Right cardiac atrium (tissue), 5 donors: ENCODE data around the gene C1QTNF3. TPM values are rescaled to one million over a fixed set of nuclear protein-coding genes. Genes with fewer than 3 reads are reported as not detected.
A peak's percentile ranks its signal among the peaks of the same experiment; 100 is the strongest.
"Not testable (repeated sequence)": the region's sequence is repeated elsewhere in the genome, so short reads cannot be mapped to it uniquely, and the experiment has no call there.

Experiments used
- ATAC-seq, 2 donors: fragments of 200-7000 bp; cut with Tn5 transposase; one replicate each; pipeline versions ENCODE4 v1.8.0 to v1.9.1; 2020; ENCODE audit warnings: moderate library complexity in 2 of 2, mild to moderate bottlenecking in 1 of 2
- DNase-seq, 3 donors: peaks; one replicate each; pipeline ENCODE4 v3.0.0-alpha.2; 2020
- H3K27ac ChIP-seq: one replicate; pipeline ENCODE4 v1.5.1; 2013; ENCODE audit warnings: mild to moderate bottlenecking, low read length, control low read depth, moderate library complexity
- H3K27me3 ChIP-seq: one replicate; pipeline ENCODE4 v1.6.1; 2013; ENCODE audit not compliant: control insufficient read depth, insufficient read depth
- H3K4me1 ChIP-seq: one replicate; pipeline ENCODE4 v1.6.1; 2013; ENCODE audit warnings: low read length; ENCODE audit not compliant: control insufficient read depth, insufficient read depth
- H3K4me3 ChIP-seq: one replicate; pipeline ENCODE4 v1.5.1; 2013; ENCODE audit warnings: low read length, control low read depth
- H3K9me3 ChIP-seq: one replicate; pipeline ENCODE4 v1.6.1; 2013; ENCODE audit warnings: low read length; ENCODE audit not compliant: control insufficient read depth
- WGBS: extraction: QIAGEN DNeasy Blood & Tissue Kit; methylation state at CpG from one replicate; pipeline ENCODE4 v1.1.7; 2013; 5-methylcytosine and 5-hydroxymethylcytosine counted together
- intact Hi-C, 4 donors: fragments of 100-400 bp; cut with DNase I; formaldehyde crosslinking; loops; one replicate each; pipeline versions ENCODE4 v1.11.0 to v1.14.0; 2022 to 2023
- long read RNA-seq, 4 donors: library from polyadenylated mRNA; unstranded; transcript quantifications; one replicate each; pipeline ENCODE4 v2.0.0, GENCODE V29; 2020 to 2021
- polyA plus RNA-seq: library from polyadenylated mRNA; stranded (reverse); fragments of 200-250 nt; gene quantifications from one replicate; pipeline ENCODE4 v1.2.3, GENCODE V29; 2013
- total RNA-seq, 4 donors: library from RNA; stranded (reverse); fragmentation: NEBNext Ultra II Directional; extraction: Animal tissue kit (Norgen Biotek cat#: 25700); gene quantifications; one replicate each; pipeline ENCODE4 v1.2.1, GENCODE V29; 2021
- donor health status: healthy with polysubstance abuse.
- donor health status: DM: no; HTN: yes; CAD: no.
- donor health status: DM: no; HTN: no; CAD: no.
- donor health status: DM: no; HTN: yes; CAD: no; lungs with severe emphysema.
- donor health status: DM: yes; HTN: yes; CAD: no.

C1QTNF3 gene, protein sequence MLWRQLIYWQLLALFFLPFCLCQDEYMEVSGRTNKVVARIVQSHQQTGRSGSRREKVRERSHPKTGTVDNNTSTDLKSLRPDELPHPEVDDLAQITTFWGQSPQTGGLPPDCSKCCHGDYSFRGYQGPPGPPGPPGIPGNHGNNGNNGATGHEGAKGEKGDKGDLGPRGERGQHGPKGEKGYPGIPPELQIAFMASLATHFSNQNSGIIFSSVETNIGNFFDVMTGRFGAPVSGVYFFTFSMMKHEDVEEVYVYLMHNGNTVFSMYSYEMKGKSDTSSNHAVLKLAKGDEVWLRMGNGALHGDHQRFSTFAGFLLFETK
- total RNA-seq = 1 to 10 TPM; 1.5 to 3.3 (median 2.3) TPM
- polyA plus RNA-seq = 4.3 TPM
- long read RNA-seq, donor 1, partial matches to known transcripts = 1 of 4 reads
- long read RNA-seq, donor 1, other reads (novel, unspliced or antisense) = 0 of 4 reads
- long read RNA-seq, donor 2, partial matches to known transcripts = 0 of 1 reads
- long read RNA-seq, donor 2, other reads (novel, unspliced or antisense) = 0 of 1 reads
- long read RNA-seq, donor 3, transcript C1QTNF3-202 (6 exons, 2,802 nt) = major isoform, 11 of 15 reads
- long read RNA-seq, donor 3, partial matches to known transcripts = 0 of 15 reads
- long read RNA-seq, donor 3, other reads (novel, unspliced or antisense) = 0 of 15 reads
- long read RNA-seq, donor 4, partial matches to known transcripts = 1 of 2 reads
- long read RNA-seq, donor 4, other reads (novel, unspliced or antisense) = 0 of 2 reads

DNA sequence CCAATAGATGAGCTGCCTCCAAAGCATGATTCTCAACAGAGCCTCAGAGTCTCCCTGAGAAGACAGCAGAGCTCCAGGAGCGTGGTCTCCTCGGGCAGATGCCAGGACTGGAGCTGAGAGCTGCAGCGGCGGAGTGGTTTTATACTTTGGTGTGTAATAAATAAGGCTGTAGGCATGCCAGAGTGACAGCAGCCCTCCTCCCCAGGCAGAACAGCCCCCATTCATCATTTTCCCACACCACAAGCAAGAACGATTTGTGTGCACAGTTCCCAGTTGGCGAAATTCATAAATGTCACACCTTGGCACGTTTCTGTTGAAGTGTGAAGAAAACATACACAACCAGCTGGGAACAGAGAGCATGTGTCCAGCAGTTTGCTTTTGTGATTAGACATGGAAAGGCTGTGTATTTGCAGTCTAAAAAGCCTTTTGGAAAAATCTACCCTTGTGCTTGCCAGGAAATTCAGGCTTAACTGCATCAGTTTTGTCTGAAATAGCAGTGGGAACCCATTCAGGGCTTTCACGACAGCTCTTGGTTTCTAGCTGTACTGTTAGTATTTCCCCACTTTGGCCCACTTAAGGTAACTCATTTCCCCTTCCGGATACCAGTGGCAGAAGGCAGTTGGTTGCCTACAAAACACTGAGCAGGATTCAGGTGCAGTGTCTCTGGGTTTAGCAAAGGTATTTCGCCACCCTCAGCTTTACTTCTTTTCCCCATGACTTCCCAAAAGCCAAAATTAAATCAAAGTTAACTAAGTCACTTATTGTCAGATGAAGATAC lies at the start of gene C1QTNF3:
C1QTNF3 (minus strand) TSS at position 115 of the 778 bp plus-strand sequence; CDS start at position 27, 88 bp downstream.
- intact Hi-C loops = no loop called here

DNA sequence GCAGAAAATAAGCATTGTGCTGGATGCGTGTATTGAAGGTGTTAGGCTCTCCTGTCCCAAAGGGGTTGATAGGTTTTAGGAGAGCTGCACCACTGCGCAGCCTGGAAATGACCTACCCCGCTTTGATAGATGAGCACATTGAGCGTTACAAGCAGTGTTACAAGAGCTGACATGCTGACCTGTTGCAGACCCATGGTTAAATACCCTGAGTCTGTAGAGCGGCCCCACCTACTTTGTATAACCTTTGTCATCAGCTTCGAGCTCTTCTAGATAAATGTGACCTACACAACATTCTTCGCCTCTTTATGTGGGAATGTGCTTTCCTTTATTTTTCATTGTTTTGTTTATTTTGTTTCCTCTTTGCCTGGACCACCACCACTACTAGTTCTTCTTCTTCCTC lies 48.0 kb upstream of the C1QTNF3 start:
- WGBS = 92% methylated on average over 7 of the region's 7 CpGs
- intact Hi-C loops, DNase-seq, ATAC-seq, H3K4me1 ChIP-seq, H3K9me3 ChIP-seq, H3K27ac ChIP-seq, H3K4me3 ChIP-seq, H3K27me3 ChIP-seq: not testable (repeated sequence)

More for the DNA sequence above, at the start of gene C1QTNF3:
- whole genome bisulfite sequencing = 35% methylated on average over 10 of the region's 10 CpGs
- H3K27ac ChIP-seq = no peak within 1 kb of the TSS
- H3K4me1 ChIP-seq = peaks cover 12% of the 10 kb centered on the region
- ATAC-seq (peak; percentile 57 to 64), DNase-seq (peak in 2 of 3 donors; percentile 51 to 61)
- no peaks in the 10 kb centered on the region for H3K9me3 ChIP-seq
- H3K4me3 ChIP-seq = no peak within 1 kb of the TSS
- H3K27me3 ChIP-seq = no peaks in the 10 kb centered on the region

DNA sequence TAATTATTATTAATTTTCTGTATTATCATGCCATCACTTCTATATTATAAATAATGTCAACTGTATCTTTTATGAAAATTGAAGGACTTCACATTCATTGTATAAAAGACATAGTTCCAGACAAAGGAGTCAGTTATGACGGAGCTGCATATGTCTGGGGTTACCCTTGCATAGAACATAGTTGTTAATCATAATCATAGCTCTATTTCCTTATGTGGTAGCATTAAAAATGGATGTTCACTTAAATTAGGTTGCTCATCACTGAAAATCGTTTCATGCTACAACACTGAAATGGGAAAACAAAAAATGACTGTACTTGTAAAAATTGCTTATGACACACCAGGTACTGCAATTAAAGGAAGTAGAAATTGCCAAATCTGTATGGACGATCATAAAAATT lies 46.8 kb upstream of the C1QTNF3 start:
- H3K4me3 ChIP-seq, H3K4me1 ChIP-seq, DNase-seq, ATAC-seq, H3K9me3 ChIP-seq, intact Hi-C loops, H3K27me3 ChIP-seq, H3K27ac ChIP-seq: not testable (repeated sequence)
- WGBS = 87% methylated on average over 2 of the region's 3 CpGs

DNA sequence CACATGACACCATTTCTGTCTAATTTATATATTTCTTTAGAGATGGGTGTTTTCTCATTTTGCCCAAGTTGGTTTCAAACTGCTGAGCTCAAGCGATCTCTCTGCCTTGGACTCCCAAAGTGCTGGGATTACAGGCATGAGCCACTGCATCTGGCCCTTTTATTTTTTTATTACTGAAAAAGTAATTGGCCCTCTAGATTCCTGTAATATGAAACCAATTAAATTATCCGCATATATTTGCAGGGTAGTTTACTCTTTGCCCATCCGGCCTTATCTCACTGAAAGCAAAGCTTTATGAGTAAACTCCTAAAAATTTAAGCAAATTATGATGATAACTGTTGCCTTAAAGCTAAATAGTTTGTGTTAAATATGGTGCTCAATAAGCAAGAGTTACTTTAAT lies 44.7 kb upstream of the C1QTNF3 start:
- H3K4me1 ChIP-seq, H3K27me3 ChIP-seq, H3K4me3 ChIP-seq, H3K27ac ChIP-seq, ATAC-seq, H3K9me3 ChIP-seq, intact Hi-C loops, DNase-seq: not testable (repeated sequence)
- WGBS = 93% methylated on average over 2 of the region's 3 CpGs

DNA sequence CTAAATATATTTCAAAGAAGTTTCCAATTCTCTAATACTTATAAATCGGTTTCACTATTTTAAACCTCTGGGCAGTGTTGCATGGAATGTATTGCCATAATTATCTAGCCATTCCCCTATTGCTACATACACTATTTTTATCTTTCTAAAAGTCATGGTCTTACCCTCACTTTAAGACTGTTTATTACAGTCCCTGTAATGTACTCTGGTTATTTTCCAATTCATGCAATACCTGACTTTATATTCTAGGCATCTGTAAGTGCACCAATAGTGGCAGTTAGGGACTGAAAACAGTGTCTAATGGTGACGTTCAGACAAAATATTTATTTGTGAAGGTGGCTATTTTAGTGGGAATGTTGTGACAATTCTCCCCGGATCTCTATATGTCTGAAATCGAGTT lies 40.9 kb upstream of the C1QTNF3 start:
- DNase-seq, H3K9me3 ChIP-seq, H3K27ac ChIP-seq, H3K4me1 ChIP-seq, H3K27me3 ChIP-seq, H3K4me3 ChIP-seq, ATAC-seq, intact Hi-C loops: not testable (repeated sequence)
- 60% methylated on average over 4 of the region's 4 CpGs for WGBS

DNA sequence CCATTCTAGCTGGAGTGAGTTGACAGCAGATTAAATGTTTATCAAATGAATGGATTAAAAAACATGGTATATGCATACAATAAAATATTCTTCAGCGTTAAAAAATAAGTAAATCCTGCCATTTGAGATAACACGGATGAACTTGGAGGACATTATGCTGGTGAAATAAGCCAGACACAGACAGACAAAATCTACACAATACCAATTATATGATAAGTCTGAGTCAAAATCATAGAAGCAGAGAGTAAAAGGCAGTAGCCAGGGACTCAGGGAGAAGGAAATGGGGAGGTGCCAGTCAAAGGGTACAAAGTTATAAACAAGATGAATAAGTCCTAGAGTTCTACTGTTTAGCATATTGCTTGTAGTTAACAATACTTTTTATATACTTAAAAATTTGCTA lies 36.5 kb upstream of the C1QTNF3 start:
- intact Hi-C loops, DNase-seq, H3K4me1 ChIP-seq, ATAC-seq, H3K27ac ChIP-seq, H3K9me3 ChIP-seq, H3K27me3 ChIP-seq, H3K4me3 ChIP-seq: not testable (repeated sequence)
- 54% methylated on average over 2 of the region's 2 CpGs for WGBS

DNA sequence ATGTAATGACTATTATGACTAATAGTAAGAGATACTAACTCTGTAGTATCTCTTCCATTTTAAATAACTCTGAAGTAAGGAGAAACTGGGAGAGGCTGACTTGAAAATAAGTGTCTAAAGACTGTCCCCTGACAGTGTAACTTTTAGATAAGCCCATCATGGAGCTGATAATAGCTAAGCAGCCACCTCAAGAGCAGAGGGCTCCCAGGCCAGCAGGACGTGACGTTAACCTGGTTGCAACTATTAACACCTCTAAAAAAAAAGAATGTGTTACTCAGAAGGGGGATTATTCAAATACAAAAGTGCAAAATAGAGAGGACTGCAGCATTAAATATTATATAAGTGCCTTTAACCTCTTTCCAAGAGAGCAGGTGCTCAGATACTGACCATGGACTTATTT lies 34.6 kb upstream of the C1QTNF3 start:
- H3K4me1 ChIP-seq, DNase-seq, H3K4me3 ChIP-seq, H3K9me3 ChIP-seq, H3K27me3 ChIP-seq, intact Hi-C loops, H3K27ac ChIP-seq: not testable (repeated sequence)
- 57% methylated on average over 2 of the region's 2 CpGs for whole genome bisulfite sequencing
- peak; percentile 64 to 68 for ATAC-seq

DNA sequence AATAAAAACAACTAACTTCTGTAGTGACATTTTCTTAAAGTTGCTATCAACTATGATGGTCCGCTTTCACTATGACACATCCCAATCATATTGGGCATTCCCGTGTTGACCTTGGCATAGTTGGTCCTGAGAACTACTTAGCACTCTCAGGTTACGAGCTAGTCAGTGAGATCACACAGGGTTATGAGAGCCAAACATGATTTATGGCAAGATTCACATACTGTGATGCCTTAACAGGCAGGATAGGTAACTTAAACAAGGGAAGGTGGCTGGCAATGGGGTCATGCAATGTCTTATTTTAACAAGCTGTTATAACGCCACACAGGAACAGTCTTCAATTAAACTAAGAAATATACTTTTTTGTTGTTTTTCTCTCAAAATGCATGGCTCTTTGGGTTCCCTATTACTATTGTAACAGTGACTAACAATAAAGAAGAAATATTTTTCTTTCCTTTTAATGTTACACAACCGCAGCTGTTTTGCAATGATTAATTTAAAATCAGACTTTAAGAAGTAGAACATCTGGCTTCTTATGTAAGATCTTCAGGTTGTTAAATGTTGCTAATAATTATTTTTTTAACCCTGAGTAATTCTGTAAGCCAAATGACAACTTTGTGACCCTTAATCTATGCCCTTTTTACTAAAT lies 33.8 kb upstream of the C1QTNF3 start:
- H3K4me1 ChIP-seq, H3K27ac ChIP-seq, H3K9me3 ChIP-seq, DNase-seq, H3K27me3 ChIP-seq, H3K4me3 ChIP-seq, intact Hi-C loops: not testable (repeated sequence)
- 81% methylated on average over 2 of the region's 5 CpGs for WGBS
- ATAC-seq = peak in 1 of 2 donors; percentile 29

DNA sequence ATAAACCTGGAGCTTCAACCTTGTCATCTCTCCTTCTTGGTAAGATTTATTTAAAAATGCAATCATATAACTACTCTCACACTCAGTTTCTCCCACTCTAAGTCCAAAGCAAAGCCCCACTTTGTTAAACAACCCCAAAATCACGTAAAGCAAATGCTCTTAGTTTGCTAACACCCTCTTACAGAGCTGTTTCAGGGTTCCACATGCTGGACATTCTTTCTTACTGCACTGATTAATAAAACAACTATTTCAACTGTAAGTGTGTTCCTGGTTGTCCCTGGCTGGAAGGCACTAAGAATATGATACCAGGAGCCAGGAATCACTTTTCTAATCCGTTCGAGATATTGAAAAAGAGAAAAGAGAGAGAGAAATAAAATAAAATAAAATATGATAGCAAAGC lies 31.5 kb upstream of the C1QTNF3 start:
- H3K4me3 ChIP-seq, DNase-seq, H3K9me3 ChIP-seq, H3K4me1 ChIP-seq, H3K27ac ChIP-seq, H3K27me3 ChIP-seq, intact Hi-C loops, ATAC-seq: not testable (repeated sequence)
- 67% methylated on average over 3 of the region's 3 CpGs for WGBS

DNA sequence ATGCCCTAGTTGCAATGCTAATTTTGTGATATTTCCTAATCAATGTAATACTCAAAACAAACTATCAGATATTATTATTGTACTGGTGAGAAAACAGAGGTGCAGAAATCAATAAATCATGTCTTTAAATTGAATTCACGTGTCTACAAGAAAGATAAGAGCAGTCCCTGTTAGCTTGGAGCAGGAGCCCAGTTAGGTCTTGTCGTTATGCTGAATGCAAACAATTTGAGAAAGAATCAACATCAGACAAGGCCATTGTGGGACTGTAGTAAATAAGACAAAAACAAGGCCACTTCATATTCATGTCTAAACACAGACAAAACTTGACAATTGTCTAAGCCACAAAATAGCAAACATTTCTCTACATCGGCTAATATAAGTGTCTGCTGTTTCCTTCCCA lies 31.1 kb upstream of the C1QTNF3 start:
- H3K4me1 ChIP-seq, intact Hi-C loops, H3K4me3 ChIP-seq, H3K9me3 ChIP-seq, DNase-seq, H3K27me3 ChIP-seq, H3K27ac ChIP-seq, ATAC-seq: not testable (repeated sequence)
- 89% methylated on average over 2 of the region's 3 CpGs for WGBS
